HG02884 (cell line): ENCODE results near the gene OTOR.

Experiments used
- ATAC-seq: cut with Tn5 transposase; IDR thresholded peaks from one replicate; pipeline ENCODE4 v1.9.1; 2021; ENCODE audit warnings: mild to moderate bottlenecking, moderate library complexity; ENCODE audit not compliant: unreplicated experiment

Gene OTOR

GRCh38 chr20:16748308-16748900, at the start of gene OTOR:
TSS of gene OTOR (plus strand) at chr20:16748358. CDS start at chr20:16748402, 44 bp downstream.
- ATAC-seq = no peak

- ATAC-seq = no peak
Observed at GRCh38 chr20:16699293-16699692, 48.9 kb upstream of the OTOR start.

- no peak for ATAC-seq
Observed at GRCh38 chr20:16701296-16701695, 46.9 kb upstream of the OTOR start.

GRCh38 chr20:16703570-16703969, 44.6 kb upstream of the OTOR start:
- ATAC-seq = no peak

GRCh38 chr20:16707674-16708073, 40.5 kb upstream of the OTOR start:
- peak; percentile 67 for ATAC-seq

GRCh38 chr20:16708602-16709001, 39.6 kb upstream of the OTOR start:
- no peak for ATAC-seq

GRCh38 chr20:16709017-16709416, 39.1 kb upstream of the OTOR start:
- peak; percentile 77 for ATAC-seq

- ATAC-seq = no peak
Observed at GRCh38 chr20:16710781-16711180, 37.4 kb upstream of the OTOR start.

GRCh38 chr20:16711661-16712258, 36.4 kb upstream of the OTOR start:
- ATAC-seq = no peak

GRCh38 chr20:16712511-16712947, 35.6 kb upstream of the OTOR start:
- ATAC-seq = no peak

GRCh38 chr20:16713066-16713465, 35.1 kb upstream of the OTOR start:
- ATAC-seq = no peak

- no peak for ATAC-seq
Observed at GRCh38 chr20:16714242-16714641, 33.9 kb upstream of the OTOR start.

- ATAC-seq = no peak
Observed at GRCh38 chr20:16714751-16715150, 33.4 kb upstream of the OTOR start.

GRCh38 chr20:16719421-16719820, 28.7 kb upstream of the OTOR start:
- ATAC-seq = no peak

- ATAC-seq = no peak
Observed at GRCh38 chr20:16729080-16729479, 19.1 kb upstream of the OTOR start.

GRCh38 chr20:16729565-16730460, 18.3 kb upstream of the OTOR start, which contains the start of gene SNRPB2:
TSS of gene SNRPB2 (plus strand) at chr20:16730026. CDS start at chr20:16731703, 1,677 bp downstream.
- peak; percentile 97 for ATAC-seq

- no peak for ATAC-seq
Observed at GRCh38 chr20:16732506-16733152, 15.5 kb upstream of the OTOR start.

GRCh38 chr20:16740365-16741072, 7.6 kb upstream of the OTOR start:
- no peak for ATAC-seq

- no peak for ATAC-seq
Observed at GRCh38 chr20:16744178-16744807, 3.9 kb upstream of the OTOR start.

- ATAC-seq = no peak
Observed at GRCh38 chr20:16745204-16745603, 3.0 kb upstream of the OTOR start.
